HG03159 (cell line): ENCODE data around the gene SIRPG.
"Not testable (repeated sequence)": the region's sequence is repeated elsewhere in the genome, so short reads cannot be mapped to it uniquely, and the experiment has no call there.

Experiments used
- ATAC-seq: cut with Tn5 transposase; IDR thresholded peaks from one replicate; pipeline ENCODE4 v1.9.1; 2021; ENCODE audit warnings: mild to moderate bottlenecking, moderate library complexity; ENCODE audit not compliant: unreplicated experiment

Gene SIRPG

GRCh38 chr20:1657556-1658334 is at the start of gene SIRPG:
SIRPG (minus strand) TSS chr20:1657779; CDS start chr20:1657714, 65 bp downstream.
- ATAC-seq: no peak

GRCh38 chr20:1706887-1707286 is 49.3 kb upstream of the SIRPG start:
- ATAC-seq: not testable (repeated sequence)

- no peak for ATAC-seq
These were observed 48.5 kb upstream of the SIRPG start for GRCh38 chr20:1706079-1706478.

- no peak for ATAC-seq
These were observed 45.3 kb upstream of the SIRPG start for GRCh38 chr20:1702855-1703254.

GRCh38 chr20:1702328-1702727 is 44.7 kb upstream of the SIRPG start:
- ATAC-seq: no peak

GRCh38 chr20:1700990-1701389 is 43.4 kb upstream of the SIRPG start:
- ATAC-seq: no peak

GRCh38 chr20:1697592-1697991 is 40.0 kb upstream of the SIRPG start:
- no peak for ATAC-seq

- no peak for ATAC-seq
These were observed 39.1 kb upstream of the SIRPG start for GRCh38 chr20:1696521-1697209.

GRCh38 chr20:1694672-1695071 is 37.1 kb upstream of the SIRPG start:
- ATAC-seq: no peak

- ATAC-seq: no peak
These were observed 35.8 kb upstream of the SIRPG start for GRCh38 chr20:1693427-1693826.

GRCh38 chr20:1689721-1690120 is 32.1 kb upstream of the SIRPG start:
- no peak for ATAC-seq

GRCh38 chr20:1688886-1689538 is 31.4 kb upstream of the SIRPG start:
- no peak for ATAC-seq

GRCh38 chr20:1687053-1687452 is 29.5 kb upstream of the SIRPG start:
- ATAC-seq: no peak

- no peak for ATAC-seq
These were observed 28.7 kb upstream of the SIRPG start for GRCh38 chr20:1686151-1686748.

- no peak for ATAC-seq
These were observed 27.9 kb upstream of the SIRPG start for GRCh38 chr20:1685304-1686052.

- ATAC-seq: no peak
These were observed 27.3 kb upstream of the SIRPG start for GRCh38 chr20:1684872-1685271.

- ATAC-seq: no peak
These were observed 19.1 kb upstream of the SIRPG start for GRCh38 chr20:1676650-1677049.

GRCh38 chr20:1674990-1675780 is 17.6 kb upstream of the SIRPG start:
- no peak for ATAC-seq

GRCh38 chr20:1674361-1674760 is 16.8 kb upstream of the SIRPG start:
- ATAC-seq: no peak

GRCh38 chr20:1673424-1673823 is 15.8 kb upstream of the SIRPG start:
- no peak for ATAC-seq
